ENCODE measurements around the gene APMAP.

DNA sequence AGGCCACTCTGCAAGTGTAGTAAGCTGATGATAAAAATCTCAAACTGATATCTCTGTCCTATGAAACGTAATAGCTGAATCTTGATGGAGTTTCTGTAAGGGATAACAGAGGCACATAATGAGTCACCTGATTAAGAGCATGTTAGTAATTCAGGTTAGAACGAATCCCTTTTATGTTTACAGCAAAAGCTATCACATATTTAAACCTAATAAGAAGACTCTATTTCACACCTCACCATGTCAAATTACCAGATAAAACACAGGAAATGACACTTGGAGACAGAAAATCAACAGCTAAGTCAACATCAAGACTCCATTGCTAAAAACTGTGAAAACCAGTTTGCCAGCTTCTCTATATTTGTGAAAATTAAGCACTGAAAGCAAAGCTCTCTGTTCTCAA is 31.7 kb downstream of the APMAP start:
- TF ChIP-seq CTCF (IDR thresholded peaks at IDR 0.05) (no peak), ZFX (IDR thresholded peaks at IDR 0.05; ENCODE audit: borderline replicate concordance) (no peak)

Measured in 22Rv1 (cell line).